NCI-H2196 treated with DMSO at 0.1 percent for 48 hours (cell line): Measurements from ENCODE around the gene DNAH14.
"Not testable (repeated sequence)": the region's sequence is repeated elsewhere in the genome, so short reads cannot be mapped to it uniquely, and the experiment has no call there.

Experiments
- DNase-seq: peaks from one replicate; lab custom pipeline; 2025; ENCODE audit not compliant: unreplicated experiment; lab: John Stamatoyannopoulos, UW

DNAH14 gene

GRCh38 chr1:225338545-225338944, 409.1 kb downstream of the DNAH14 start:
- DNase-seq, result no peak

- no peak for DNase-seq
Measured at GRCh38 chr1:225341642-225342041, 412.2 kb downstream of the DNAH14 start.

GRCh38 chr1:225342695-225343094, 413.2 kb downstream of the DNAH14 start:
- no peak for DNase-seq

- DNase-seq, result peak; percentile 4
Measured at GRCh38 chr1:225343618-225344017, 414.1 kb downstream of the DNAH14 start.

GRCh38 chr1:225347123-225347683, 417.7 kb downstream of the DNAH14 start:
- DNase-seq, result no peak

GRCh38 chr1:225348400-225348799, 418.9 kb downstream of the DNAH14 start:
- no peak for DNase-seq

- no peak for DNase-seq
Measured at GRCh38 chr1:225349826-225350225, 420.4 kb downstream of the DNAH14 start.

GRCh38 chr1:225350872-225351271, 421.4 kb downstream of the DNAH14 start:
- no peak for DNase-seq

- DNase-seq, result no peak
Measured at GRCh38 chr1:225354906-225355305, 425.4 kb downstream of the DNAH14 start.

GRCh38 chr1:225355863-225356262, 426.4 kb downstream of the DNAH14 start:
- DNase-seq, result no peak

GRCh38 chr1:225360119-225360518, 430.6 kb downstream of the DNAH14 start:
- DNase-seq, result no peak

GRCh38 chr1:225361176-225361575, 431.7 kb downstream of the DNAH14 start:
- no peak for DNase-seq

GRCh38 chr1:225362805-225363204, 433.3 kb downstream of the DNAH14 start:
- no peak for DNase-seq

- DNase-seq, result no peak
Measured at GRCh38 chr1:225364439-225364838, 435.0 kb downstream of the DNAH14 start.

- no peak for DNase-seq
Measured at GRCh38 chr1:225366018-225366417, 436.5 kb downstream of the DNAH14 start.

GRCh38 chr1:225366552-225366951, 437.1 kb downstream of the DNAH14 start:
- no peak for DNase-seq

- no peak for DNase-seq
Measured at GRCh38 chr1:225368036-225368552, 438.6 kb downstream of the DNAH14 start.

- no peak for DNase-seq
Measured at GRCh38 chr1:225371366-225372010, 442.0 kb downstream of the DNAH14 start.

- no peak for DNase-seq
Measured at GRCh38 chr1:225373155-225373554, 443.7 kb downstream of the DNAH14 start.

- DNase-seq, result no peak
Measured at GRCh38 chr1:225374996-225375395, 445.5 kb downstream of the DNAH14 start.

- no peak for DNase-seq
Measured at GRCh38 chr1:225378880-225379279, 449.4 kb downstream of the DNAH14 start.

- no peak for DNase-seq
Measured at GRCh38 chr1:225380691-225381090, 451.2 kb downstream of the DNAH14 start.

GRCh38 chr1:225386860-225387259, 457.4 kb downstream of the DNAH14 start:
- not testable (repeated sequence) for DNase-seq
